Smooth muscle cell (in vitro differentiated cells): Measurements from ENCODE around the gene ARHGEF2. TPM values are rescaled to one million over a fixed set of nuclear protein-coding genes. Genes with fewer than 3 reads are reported as not detected.

Source experiments
- DNase-seq: peaks from one replicate; lab custom pipeline; 2025; ENCODE audit not compliant: unreplicated experiment; lab: John Stamatoyannopoulos, UW
- H2AFZ ChIP-seq: fragments of 200-600 bp; sonication (generic); 2 replicates; pipeline ENCODE4 v1.6.0; 2016; ENCODE audit warnings: antibody characterized with exemption, low read depth, mild to moderate bottlenecking
- H3F3A ChIP-seq: fragments of 200-600 bp; sonication (generic); 2 replicates; pipeline ENCODE4 v1.6.0; 2017; ENCODE audit warnings: antibody characterized with exemption, low read depth
- H3K27ac ChIP-seq: fragments of 200-600 bp; sonication (generic); 2 replicates; pipeline ENCODE4 v1.5.1; 2016; ENCODE audit warnings: low read depth, mild to moderate bottlenecking
- H3K27me3 ChIP-seq: fragments of 200-600 bp; sonication (generic); 2 replicates; pipeline ENCODE4 v1.6.1; 2016; ENCODE audit warnings: low read depth, mild to moderate bottlenecking
- H3K36me3 ChIP-seq: fragments of 200-600 bp; sonication (generic); 2 replicates; pipeline ENCODE4 v1.5.1; 2016; ENCODE audit warnings: low read depth
- H3K4me1 ChIP-seq: fragments of 200-600 bp; sonication (generic); 2 replicates; pipeline ENCODE4 v1.5.1; 2016; ENCODE audit warnings: low read depth
- H3K4me2 ChIP-seq: fragments of 200-600 bp; sonication (generic); 2 replicates; pipeline ENCODE4 v1.6.0; 2016; ENCODE audit warnings: mild to moderate bottlenecking
- H3K4me3 ChIP-seq: fragments of 200-600 bp; sonication (generic); 2 replicates; pipeline ENCODE4 v1.5.1; 2016; ENCODE audit warnings: mild to moderate bottlenecking
- H3K79me2 ChIP-seq: fragments of 200-600 bp; sonication (generic); 2 replicates; pipeline ENCODE4 v1.6.0; 2016; ENCODE audit warnings: low read depth, mild to moderate bottlenecking
- H3K9ac ChIP-seq: fragments of 200-600 bp; sonication (generic); 2 replicates; pipeline ENCODE4 v1.6.0; 2016; ENCODE audit warnings: low read depth
- H3K9me3 ChIP-seq: fragments of 200-600 bp; sonication (generic); replicated peaks from 2 replicates; pipeline ENCODE4 v1.5.1; 2016; ENCODE audit warnings: low read depth
- H4K20me1 ChIP-seq: fragments of 200-600 bp; sonication (generic); 2 replicates; pipeline ENCODE4 v1.6.0; 2016; ENCODE audit warnings: low read depth
- WGBS: methylation state at CpG from one replicate; pipeline ENCODE4 v1.1.7; 2016; ENCODE audit warnings: low lambda C conversion rate; 5-methylcytosine and 5-hydroxymethylcytosine counted together
- polyA plus RNA-seq: library from polyadenylated mRNA; unstranded; fragments of >200 nt; fragmentation: Nextera tagmentation; extraction: Ambion mirVana; gene quantifications from 2 replicates; pipeline ENCODE4 v1.2.1, GENCODE V29; 2016
- total RNA-seq: library from RNA; depleted of rRNA; stranded (reverse); fragments of >200 nt; gene quantifications from 2 replicates; pipeline ENCODE4 v1.2.3, GENCODE V29; 2014
- TF ChIP-seq, protein P1 (sequence below): fragments of 200-600 bp; sonication (generic); IDR thresholded peaks from 2 replicates; pipeline ENCODE4 v1.5.1; 2017; ENCODE audit warnings: borderline replicate concordance, mild to moderate bottlenecking, antibody characterized with exemption; ENCODE audit not compliant: insufficient read depth, poor library complexity, severe bottlenecking

Gene ARHGEF2
- total and polyA plus RNA-seq, 2 experiments from 2014 or later, result 21.0 to 30.2 TPM

DNA sequence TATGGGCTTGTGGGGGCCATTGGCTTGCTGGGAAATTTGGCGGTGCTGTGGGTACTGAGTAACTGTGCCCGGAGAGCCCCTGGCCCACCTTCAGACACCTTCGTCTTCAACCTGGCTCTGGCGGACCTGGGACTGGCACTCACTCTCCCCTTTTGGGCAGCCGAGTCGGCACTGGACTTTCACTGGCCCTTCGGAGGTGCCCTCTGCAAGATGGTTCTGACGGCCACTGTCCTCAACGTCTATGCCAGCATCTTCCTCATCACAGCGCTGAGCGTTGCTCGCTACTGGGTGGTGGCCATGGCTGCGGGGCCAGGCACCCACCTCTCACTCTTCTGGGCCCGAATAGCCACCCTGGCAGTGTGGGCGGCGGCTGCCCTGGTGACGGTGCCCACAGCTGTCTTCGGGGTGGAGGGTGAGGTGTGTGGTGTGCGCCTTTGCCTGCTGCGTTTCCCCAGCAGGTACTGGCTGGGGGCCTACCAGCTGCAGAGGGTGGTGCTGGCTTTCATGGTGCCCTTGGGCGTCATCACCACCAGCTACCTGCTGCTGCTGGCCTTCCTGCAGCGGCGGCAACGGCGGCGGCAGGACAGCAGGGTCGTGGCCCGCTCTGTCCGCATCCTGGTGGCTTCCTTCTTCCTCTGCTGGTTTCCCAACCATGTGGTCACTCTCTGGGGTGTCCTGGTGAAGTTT is 36.4 kb downstream of the ARHGEF2 start:
- 94% methylated on average over 29 of the region's 29 CpGs for WGBS
- H3K4me3 ChIP-seq, result no peak overlapping the region
- H3K79me2 ChIP-seq, result no peaks in the 10 kb centered on the region
- DNase-seq, result no peak
- no peaks in the 10 kb centered on the region for H3K4me1 ChIP-seq
- H3F3A ChIP-seq, result peaks cover 4% of the 10 kb centered on the region
- no peak overlapping the region for H3K4me2 ChIP-seq
- H2AFZ ChIP-seq, result no peak overlapping the region
- H4K20me1 ChIP-seq, result no peaks in the 10 kb centered on the region
- H3K36me3 ChIP-seq, result no peaks in the 10 kb centered on the region
- no peak overlapping the region for H3K27ac ChIP-seq
- TF ChIP-seq, protein P1, sequence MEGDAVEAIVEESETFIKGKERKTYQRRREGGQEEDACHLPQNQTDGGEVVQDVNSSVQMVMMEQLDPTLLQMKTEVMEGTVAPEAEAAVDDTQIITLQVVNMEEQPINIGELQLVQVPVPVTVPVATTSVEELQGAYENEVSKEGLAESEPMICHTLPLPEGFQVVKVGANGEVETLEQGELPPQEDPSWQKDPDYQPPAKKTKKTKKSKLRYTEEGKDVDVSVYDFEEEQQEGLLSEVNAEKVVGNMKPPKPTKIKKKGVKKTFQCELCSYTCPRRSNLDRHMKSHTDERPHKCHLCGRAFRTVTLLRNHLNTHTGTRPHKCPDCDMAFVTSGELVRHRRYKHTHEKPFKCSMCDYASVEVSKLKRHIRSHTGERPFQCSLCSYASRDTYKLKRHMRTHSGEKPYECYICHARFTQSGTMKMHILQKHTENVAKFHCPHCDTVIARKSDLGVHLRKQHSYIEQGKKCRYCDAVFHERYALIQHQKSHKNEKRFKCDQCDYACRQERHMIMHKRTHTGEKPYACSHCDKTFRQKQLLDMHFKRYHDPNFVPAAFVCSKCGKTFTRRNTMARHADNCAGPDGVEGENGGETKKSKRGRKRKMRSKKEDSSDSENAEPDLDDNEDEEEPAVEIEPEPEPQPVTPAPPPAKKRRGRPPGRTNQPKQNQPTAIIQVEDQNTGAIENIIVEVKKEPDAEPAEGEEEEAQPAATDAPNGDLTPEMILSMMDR, result no peak
- no peaks in the 10 kb centered on the region for H3K27me3 ChIP-seq
- H3K9ac ChIP-seq, result no peak overlapping the region
- H3K9me3 ChIP-seq, result no peaks in the 10 kb centered on the region

DNA sequence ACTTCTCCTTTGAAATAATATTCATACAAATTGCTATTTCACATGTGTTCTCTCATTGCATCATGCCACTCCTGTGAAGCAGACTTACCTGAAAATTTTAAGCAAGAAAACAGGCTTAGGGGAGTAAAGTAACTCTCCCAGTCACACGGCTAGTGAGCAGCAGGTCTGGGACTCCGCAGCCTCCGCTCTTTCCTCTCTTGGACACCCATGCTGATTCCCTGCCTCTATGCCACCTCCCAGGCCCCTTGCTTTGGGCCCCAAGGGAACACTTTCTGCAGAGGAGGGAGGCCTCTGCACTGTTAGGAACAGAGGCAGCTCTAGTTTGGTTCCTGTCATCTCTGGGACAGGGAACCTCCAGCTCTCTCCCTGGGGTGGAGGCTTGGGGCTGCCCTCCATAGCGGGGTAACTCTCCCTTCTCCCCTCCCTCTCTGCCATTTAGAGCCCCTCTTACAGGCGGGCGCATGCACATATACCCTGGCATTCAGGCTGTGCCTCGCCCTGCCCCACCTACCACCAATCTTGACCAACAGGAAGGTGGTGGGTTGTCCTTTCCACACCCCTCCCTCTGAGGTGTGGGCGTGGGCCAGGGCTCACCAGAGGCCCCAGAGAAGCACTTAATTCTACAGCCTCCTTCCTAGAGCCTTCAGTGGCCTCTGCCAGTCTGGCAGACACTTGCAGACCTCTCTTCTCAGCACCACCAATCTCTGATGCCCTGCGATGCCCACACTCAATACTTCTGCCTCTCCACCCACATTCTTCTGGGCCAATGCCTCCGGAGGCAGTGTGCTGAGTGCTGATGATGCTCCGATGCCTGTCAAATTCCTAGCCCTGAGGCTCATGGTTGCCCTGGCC is 37.1 kb downstream of the ARHGEF2 start, which contains the start of gene RXFP4:
TSS of gene RXFP4 (plus strand) at position 646 of the 852 bp plus-strand sequence. CDS start at position 718, 72 bp downstream.
- H3K36me3 ChIP-seq, result no peaks in the 10 kb centered on the region
- no peaks in the 10 kb centered on the region for H3K9me3 ChIP-seq
- H3F3A ChIP-seq, result no peaks in the 10 kb centered on the region
- H3K27ac ChIP-seq, result no peak within 1 kb of the TSS
- no peak for DNase-seq
- H3K4me3 ChIP-seq, result no peak within 1 kb of the TSS
- 79% methylated on average over 11 of the region's 11 CpGs for WGBS
- TF ChIP-seq, protein P1, result no peak
- no peak within 1 kb of the TSS for H2AFZ ChIP-seq
- no peaks in the 10 kb centered on the region for H3K79me2 ChIP-seq
- H3K4me1 ChIP-seq, result no peaks in the 10 kb centered on the region
- H4K20me1 ChIP-seq, result no peaks in the 10 kb centered on the region
- H3K9ac ChIP-seq, result no peak within 1 kb of the TSS
- H3K27me3 ChIP-seq, result no peaks in the 10 kb centered on the region
- H3K4me2 ChIP-seq, result no peak within 1 kb of the TSS

DNA sequence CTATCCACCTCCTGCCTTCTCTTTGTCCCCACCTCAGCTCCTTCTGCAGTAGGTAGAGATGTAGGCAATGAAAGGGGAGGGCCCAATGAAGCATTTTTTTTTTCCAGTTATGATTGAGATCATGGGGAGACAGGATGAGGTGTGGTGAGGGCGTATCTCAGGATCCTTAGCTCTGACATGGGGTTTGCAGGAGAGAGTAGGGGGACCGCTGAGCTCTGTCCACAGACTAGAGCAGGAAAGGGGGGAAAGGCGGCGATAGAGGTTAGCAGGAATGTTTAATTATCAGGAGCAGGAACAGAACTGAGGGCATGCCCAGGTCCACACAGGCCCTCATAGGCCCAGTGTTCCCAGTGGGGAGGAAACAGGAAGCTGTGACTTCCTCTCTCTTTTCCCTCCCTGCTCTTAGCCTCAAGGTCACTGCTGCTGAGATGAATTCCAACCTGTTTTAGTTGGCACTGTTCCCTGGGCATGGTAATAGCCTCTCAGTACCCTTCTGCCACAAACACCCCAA is 37.8 kb downstream of the ARHGEF2 start:
- Histone ChIP-seq H3K27ac (no peak overlapping the region), H3K9me3 (no peaks in the 10 kb centered on the region), H3K27me3 (no peaks in the 10 kb centered on the region), H3K4me1 (no peaks in the 10 kb centered on the region), H2AFZ (no peak overlapping the region), H3K79me2 (no peaks in the 10 kb centered on the region), H4K20me1 (no peaks in the 10 kb centered on the region), H3K4me2 (no peak overlapping the region), H3K4me3 (no peak overlapping the region), H3K9ac (no peak overlapping the region), H3F3A (no peaks in the 10 kb centered on the region), H3K36me3 (no peaks in the 10 kb centered on the region)
- no peak for DNase-seq
- TF ChIP-seq, protein P1, result no peak
- WGBS, result 100% methylated on average over 4 of the region's 4 CpGs
